ENCODE results near the gene PALLD. TPM values are rescaled to one million over a fixed set of nuclear protein-coding genes. Genes with fewer than 3 reads are reported as not detected.

The PALLD gene
- polyA plus RNA-seq, 1 donor from 2014 or later: 20.5 TPM

DNA sequence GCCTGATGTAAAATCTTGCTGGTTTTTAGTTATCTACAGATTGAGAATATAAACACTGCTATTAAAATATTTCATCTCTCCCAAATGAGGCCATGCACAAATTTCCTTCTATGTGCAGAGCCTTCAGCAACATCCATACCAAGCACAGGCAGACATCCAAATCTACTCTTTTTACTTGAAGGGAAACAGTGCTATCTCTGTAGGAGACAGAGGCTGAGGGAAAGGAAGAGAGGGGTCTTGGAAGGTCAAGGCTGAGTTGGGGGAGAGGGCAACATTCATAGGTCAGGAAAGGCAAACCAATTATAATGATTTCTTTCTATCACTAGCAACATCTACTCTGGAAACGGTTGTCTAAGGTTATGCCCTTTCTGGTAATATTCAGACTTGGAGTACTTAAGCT, 273.0 kb downstream of the PALLD start:
- Histone ChIP-seq H3K79me2 (replicated peaks; ENCODE audit: insufficient read depth, low read length) (no peaks in the 10 kb centered on the region), H3K9ac (ENCODE audit: low read length) (no peak overlapping the region), H3F3A (ENCODE audit: insufficient read depth, low read length, poor library complexity, severe bottlenecking) (no peaks in the 10 kb centered on the region), H3K4me2 (ENCODE audit: low read length) (no peak overlapping the region), H3K9me3 (ENCODE audit: low read length) (no peaks in the 10 kb centered on the region), H2AFZ (ENCODE audit: low read depth, low read length) (no peak overlapping the region), H3K27me3 (ENCODE audit: insufficient read depth, low read depth, low read length) (no peaks in the 10 kb centered on the region), H3K36me3 (ENCODE audit: insufficient read depth, low read length) (no peaks in the 10 kb centered on the region), H3K4me3 (ENCODE audit: low read length) (no peak overlapping the region), H3K27ac (ENCODE audit: low read length) (no peak overlapping the region), H3K9me2 (ENCODE audit: insufficient read depth, low read length) (no peaks in the 10 kb centered on the region), H4K20me1 (ENCODE audit: insufficient read depth) (no peaks in the 10 kb centered on the region)
- TF ChIP-seq POLR2AphosphoS5 (IDR thresholded peaks at IDR 0.05) (no peak), SMC3 (conservative IDR thresholded peaks at IDR 0.05; ENCODE audit: poor library complexity) (no peak), CTCF (IDR thresholded peaks at IDR 0.05; ENCODE audit: poor library complexity, severe bottlenecking) (no peak), EZH2 (IDR thresholded peaks at IDR 0.05; ENCODE audit: borderline replicate concordance, insufficient read depth, low read length, poor library complexity, severe bottlenecking) (no peak), TAF1 (IDR thresholded peaks at IDR 0.05; ENCODE audit: low read depth) (no peak), MXI1 (conservative IDR thresholded peaks at IDR 0.05; ENCODE audit: poor library complexity, severe bottlenecking) (no peak), EP300 (conservative IDR thresholded peaks at IDR 0.05; ENCODE audit: poor library complexity, severe bottlenecking) (no peak), RAD21 (conservative IDR thresholded peaks at IDR 0.05) (no peak)
- TF ChIP-seq, protein P1, sequence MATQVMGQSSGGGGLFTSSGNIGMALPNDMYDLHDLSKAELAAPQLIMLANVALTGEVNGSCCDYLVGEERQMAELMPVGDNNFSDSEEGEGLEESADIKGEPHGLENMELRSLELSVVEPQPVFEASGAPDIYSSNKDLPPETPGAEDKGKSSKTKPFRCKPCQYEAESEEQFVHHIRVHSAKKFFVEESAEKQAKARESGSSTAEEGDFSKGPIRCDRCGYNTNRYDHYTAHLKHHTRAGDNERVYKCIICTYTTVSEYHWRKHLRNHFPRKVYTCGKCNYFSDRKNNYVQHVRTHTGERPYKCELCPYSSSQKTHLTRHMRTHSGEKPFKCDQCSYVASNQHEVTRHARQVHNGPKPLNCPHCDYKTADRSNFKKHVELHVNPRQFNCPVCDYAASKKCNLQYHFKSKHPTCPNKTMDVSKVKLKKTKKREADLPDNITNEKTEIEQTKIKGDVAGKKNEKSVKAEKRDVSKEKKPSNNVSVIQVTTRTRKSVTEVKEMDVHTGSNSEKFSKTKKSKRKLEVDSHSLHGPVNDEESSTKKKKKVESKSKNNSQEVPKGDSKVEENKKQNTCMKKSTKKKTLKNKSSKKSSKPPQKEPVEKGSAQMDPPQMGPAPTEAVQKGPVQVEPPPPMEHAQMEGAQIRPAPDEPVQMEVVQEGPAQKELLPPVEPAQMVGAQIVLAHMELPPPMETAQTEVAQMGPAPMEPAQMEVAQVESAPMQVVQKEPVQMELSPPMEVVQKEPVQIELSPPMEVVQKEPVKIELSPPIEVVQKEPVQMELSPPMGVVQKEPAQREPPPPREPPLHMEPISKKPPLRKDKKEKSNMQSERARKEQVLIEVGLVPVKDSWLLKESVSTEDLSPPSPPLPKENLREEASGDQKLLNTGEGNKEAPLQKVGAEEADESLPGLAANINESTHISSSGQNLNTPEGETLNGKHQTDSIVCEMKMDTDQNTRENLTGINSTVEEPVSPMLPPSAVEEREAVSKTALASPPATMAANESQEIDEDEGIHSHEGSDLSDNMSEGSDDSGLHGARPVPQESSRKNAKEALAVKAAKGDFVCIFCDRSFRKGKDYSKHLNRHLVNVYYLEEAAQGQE (IDR thresholded peaks at IDR 0.05; ENCODE audit: borderline replicate concordance): no peak

DNA sequence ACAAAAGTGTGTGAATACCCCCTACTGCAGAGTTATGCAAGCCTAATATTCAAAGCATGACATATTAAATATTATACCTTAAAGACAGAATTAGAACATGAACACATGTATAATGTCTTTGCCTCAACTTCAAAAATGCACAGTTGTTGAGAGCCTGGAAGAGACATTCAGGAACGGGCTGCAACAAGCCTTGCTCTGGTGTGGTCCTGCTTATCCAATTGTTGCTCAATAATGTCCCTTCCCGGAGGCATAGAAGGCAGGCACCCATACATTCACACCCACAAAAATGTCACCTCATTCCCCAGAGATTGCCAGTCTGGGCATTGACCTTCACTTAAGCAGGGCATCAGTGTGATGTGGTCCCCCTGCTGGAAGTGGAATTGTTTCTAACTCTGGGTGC, 274.4 kb downstream of the PALLD start:
- Histone ChIP-seq H2AFZ (ENCODE audit: low read depth, low read length) (no peak overlapping the region), H3K9ac (ENCODE audit: low read length) (no peak overlapping the region), H3K4me3 (ENCODE audit: low read length) (no peak overlapping the region), H4K20me1 (ENCODE audit: insufficient read depth) (no peaks in the 10 kb centered on the region), H3K79me2 (replicated peaks; ENCODE audit: insufficient read depth, low read length) (no peaks in the 10 kb centered on the region), H3K36me3 (ENCODE audit: insufficient read depth, low read length) (no peaks in the 10 kb centered on the region), H3K9me3 (ENCODE audit: low read length) (peaks cover 7% of the 10 kb centered on the region), H3F3A (ENCODE audit: insufficient read depth, low read length, poor library complexity, severe bottlenecking) (no peaks in the 10 kb centered on the region), H3K27ac (ENCODE audit: low read length) (no peak overlapping the region), H3K27me3 (ENCODE audit: insufficient read depth, low read depth, low read length) (no peaks in the 10 kb centered on the region), H3K9me2 (ENCODE audit: insufficient read depth, low read length) (no peaks in the 10 kb centered on the region), H3K4me2 (ENCODE audit: low read length) (no peak overlapping the region)
- TF ChIP-seq EZH2 (IDR thresholded peaks at IDR 0.05; ENCODE audit: borderline replicate concordance, insufficient read depth, low read length, poor library complexity, severe bottlenecking) (no peak), CTCF (IDR thresholded peaks at IDR 0.05; ENCODE audit: poor library complexity, severe bottlenecking) (no peak), TAF1 (IDR thresholded peaks at IDR 0.05; ENCODE audit: low read depth) (no peak), SMC3 (conservative IDR thresholded peaks at IDR 0.05; ENCODE audit: poor library complexity) (no peak), RAD21 (conservative IDR thresholded peaks at IDR 0.05) (no peak), POLR2AphosphoS5 (IDR thresholded peaks at IDR 0.05) (no peak), EP300 (conservative IDR thresholded peaks at IDR 0.05; ENCODE audit: poor library complexity, severe bottlenecking) (no peak), MXI1 (conservative IDR thresholded peaks at IDR 0.05; ENCODE audit: poor library complexity, severe bottlenecking) (no peak)
- TF ChIP-seq, protein P1 (IDR thresholded peaks at IDR 0.05; ENCODE audit: borderline replicate concordance): no peak
